Ovary (tissue), 9 donors: Measurements from ENCODE around the gene CD300A. TPM values are rescaled to one million over a fixed set of nuclear protein-coding genes. Genes with fewer than 3 reads are reported as not detected.

Experiments used
- DNase-seq, 5 donors: peaks; one replicate each; pipeline ENCODE4 v3.0.0-alpha.2; 2019 to 2020
- H3K27ac ChIP-seq, 2 donors: fragments of 200-600 bp; one replicate each; pipeline versions ENCODE4 v1.5.1 to v1.8.0; 2019 to 2022
- H3K27me3 ChIP-seq: fragments of 200-600 bp; one replicate; pipeline ENCODE4 v1.8.0; 2022
- H3K36me3 ChIP-seq: fragments of 200-600 bp; sonication (generic); one replicate; pipeline ENCODE4 v1.5.1; 2019
- H3K4me1 ChIP-seq: one replicate; pipeline ENCODE4 v1.8.1; 2013; ENCODE audit warnings: mild to moderate bottlenecking, moderate library complexity; ENCODE audit not compliant: insufficient read depth
- H3K4me3 ChIP-seq: fragments of 200-600 bp; sonication (generic); one replicate; pipeline ENCODE4 v1.5.1; 2017
- H3K9me3 ChIP-seq, 2 donors: fragments of 200-600 bp in 1 of 2; sonication (generic) in 1 of 2; one replicate each; pipeline versions ENCODE4 v1.5.1 to v1.8.1; 2013 to 2019; ENCODE audit warnings: mild to moderate bottlenecking in 1 of 2, moderate library complexity in 1 of 2
- CTCF ChIP-seq, 3 donors: fragments of 450-650 bp in 2 of 3; fragments of 200-600 bp in 1 of 3; IDR thresholded peaks; one replicate each; pipeline versions ENCODE4 v1.5.1 to v1.8.0; 2016 to 2022; ENCODE audit warnings: antibody characterized with exemption in 3 of 3, mild to moderate bottlenecking in 1 of 3
- EP300 ChIP-seq: sonication (generic); formaldehyde crosslinking; IDR thresholded peaks from one replicate; pipeline ENCODE4 v1.6.1; 2017; ENCODE audit warnings: antibody characterized with exemption
- POLR2A ChIP-seq: fragments of 450-650 bp; IDR thresholded peaks from one replicate; pipeline ENCODE4 v1.6.1; 2017; ENCODE audit warnings: antibody characterized with exemption, mild to moderate bottlenecking, moderate library complexity
- WGBS, 3 donors: extraction: QIAGEN DNeasy Blood & Tissue Kit in 1 of 3; methylation state at CpG; one replicate each; pipeline versions ENCODE4 v1.1.5 to v1.1.7; 2013 to 2017; 5-methylcytosine and 5-hydroxymethylcytosine counted together
- intact Hi-C, 4 donors: fragments of 100-400 bp; cut with DNase I; formaldehyde crosslinking; loops; one replicate each; pipeline versions ENCODE4 v1.11.0 to v1.15.1; 2022 to 2023
- polyA plus RNA-seq, 2 donors: library from polyadenylated mRNA; stranded (reverse); fragments of 200-250 nt in 1 of 2; fragments of 350-450 nt in 1 of 2; fragmentation: Illumina TruSeq in 1 of 2; extraction: RNeasy Lipid Tissue Mini Kit (QIAGEN cat#74804) in 1 of 2; gene quantifications; one replicate each; pipeline ENCODE4 v1.2.3, GENCODE V29; 2013 to 2014
- total RNA-seq, 7 donors: library from RNA; depleted of rRNA in 2 of 7; stranded (reverse); fragments of >200 nt in 2 of 7; fragmentation: NEBNext Ultra II Directional in 3 of 7; extraction: Animal tissue kit (Norgen Biotek cat#: 25700) in 3 of 7; gene quantifications; one replicate each; pipeline versions ENCODE4 v1.1.0 to v1.2.4, GENCODE V29; 2016 to 2023
- donor health status: DM: no; HTN: no; CAD: no; lungs with moderate emphysema.
- donor health status: DM: no; HTN: no; CAD: no.
- donor health status: Bipolar disorder and iron deficiency.
- donor health status: DM: yes; HTN: yes; CAD: no.
- donor health status: DM: no; HTN: no; CAD: no.
- donor health status: DM: yes; HTN: yes; CAD: no.

CD300A gene
- total and polyA plus RNA-seq, 9 donors = 1.4 to 5.5 (median 2.1) TPM

DNA sequence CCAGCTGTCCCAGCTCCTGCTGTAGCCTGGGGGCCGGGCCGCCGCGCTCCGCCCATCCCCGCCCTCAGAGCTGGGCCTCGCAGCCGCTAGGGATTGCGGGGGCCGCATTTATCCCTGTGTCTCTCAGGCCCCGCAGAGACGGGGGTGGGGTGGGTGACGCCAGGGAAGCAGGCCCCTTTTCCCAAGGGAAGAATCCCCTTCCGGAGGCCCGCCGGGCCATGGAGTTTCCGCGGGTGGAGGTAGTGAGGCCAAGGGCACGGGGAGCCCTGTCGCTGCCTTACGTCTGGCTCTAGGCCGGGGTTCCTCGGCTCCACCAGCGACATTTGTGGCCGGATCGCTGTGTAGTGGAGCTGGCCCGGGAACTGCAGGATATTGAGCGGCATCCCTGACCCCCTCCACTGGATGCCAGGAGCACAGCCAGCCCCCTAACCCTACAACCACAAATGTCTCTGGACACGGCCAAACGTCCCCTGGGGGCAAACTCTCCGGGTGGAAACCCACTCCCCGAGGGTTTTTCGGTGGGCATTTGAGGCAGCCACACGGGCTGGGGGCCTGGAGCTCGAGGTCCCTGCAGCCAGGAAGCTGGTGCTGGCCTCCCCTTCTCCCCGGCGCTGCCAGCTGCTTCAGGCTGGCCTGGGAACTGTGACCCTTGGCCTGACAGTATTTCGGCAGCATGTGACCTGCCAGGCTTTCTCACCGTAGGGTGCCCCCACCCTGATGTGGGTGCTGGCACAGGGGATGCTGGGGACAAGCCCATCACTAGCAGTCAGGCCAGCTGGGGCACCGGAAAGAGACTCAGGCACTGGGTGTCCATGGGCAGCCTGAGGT lies 12.0 kb upstream of the CD300A start:
- Histone ChIP-seq H3K27ac (peak overlapping the region; percentile 83 to 96), H3K27me3 (no peaks in the 10 kb centered on the region), H3K36me3 (no peaks in the 10 kb centered on the region), H3K4me1 (peaks cover 32% of the 10 kb centered on the region), H3K4me3 (peak overlapping the region; percentile 44), H3K9me3 (no peaks in the 10 kb centered on the region)
- intact Hi-C loops = loop anchor here (2.0 to 10.0 kb wide), 4 partner anchors 24 to 247 kb away; partner anchors contain the start of gene TTYH2 (in 1 of the 4)
- peak in 4 of 5 donors; percentile 42 to 96 (median 94) for DNase-seq
- peak; percentile 56 for TF ChIP-seq POLR2A
- peak in 2 of 3 donors; percentile 25 to 38 for TF ChIP-seq CTCF (IDR thresholded peaks at IDR 0.05)
- TF ChIP-seq EP300 = no peak
- WGBS, 3 donors = 8 to 12% (median 8%) methylated on average over 34 to 40 of the region's 40 CpGs

- no peak for TF ChIP-seq EP300
- no peak for TF ChIP-seq CTCF (IDR thresholded peaks at IDR 0.05)
- no peak for TF ChIP-seq POLR2A
- Histone ChIP-seq H3K4me3 (no peak overlapping the region), H3K4me1 (peaks cover 26% of the 10 kb centered on the region), H3K36me3 (no peaks in the 10 kb centered on the region), H3K27ac (peak overlapping the region; percentile 83 to 96), H3K27me3 (no peaks in the 10 kb centered on the region), H3K9me3 (no peaks in the 10 kb centered on the region)
- DNase-seq = peak in 2 of 5 donors; percentile 41 to 42
- intact Hi-C loops = loop anchor here in 3 of 4 donors (2.0 to 10.0 kb wide), 4 partner anchors 24 to 248 kb away; partner anchors contain the start of gene TTYH2 (in 1 of the 3)
- WGBS, 3 donors = 62 to 63% (median 62%) methylated on average over 13 to 15 of the region's 15 CpGs
These were observed 11.3 kb upstream of the CD300A start for GRCh38 chr17:74455025-74455545.

GRCh38 chr17:74455821-74456220 lies 10.6 kb upstream of the CD300A start:
- no peaks in the 10 kb centered on the region for H3K9me3 ChIP-seq
- no peaks in the 10 kb centered on the region for H3K36me3 ChIP-seq
- TF ChIP-seq CTCF (IDR thresholded peaks at IDR 0.05) = no peak
- no peak for TF ChIP-seq POLR2A
- TF ChIP-seq EP300 = no peak
- peaks cover 25% of the 10 kb centered on the region for H3K4me1 ChIP-seq
- 90 to 92% (median 90%) methylated on average over 5 of the region's 5 CpGs for WGBS, 3 donors
- intact Hi-C loops = loop anchor here in 3 of 4 donors (2.0 to 10.0 kb wide), 4 partner anchors 25 to 249 kb away; partner anchors contain the start of gene TTYH2 (in 1 of the 3)
- H3K4me3 ChIP-seq = no peak overlapping the region
- H3K27ac ChIP-seq = no peak overlapping the region
- DNase-seq = no peak
- no peaks in the 10 kb centered on the region for H3K27me3 ChIP-seq

DNA sequence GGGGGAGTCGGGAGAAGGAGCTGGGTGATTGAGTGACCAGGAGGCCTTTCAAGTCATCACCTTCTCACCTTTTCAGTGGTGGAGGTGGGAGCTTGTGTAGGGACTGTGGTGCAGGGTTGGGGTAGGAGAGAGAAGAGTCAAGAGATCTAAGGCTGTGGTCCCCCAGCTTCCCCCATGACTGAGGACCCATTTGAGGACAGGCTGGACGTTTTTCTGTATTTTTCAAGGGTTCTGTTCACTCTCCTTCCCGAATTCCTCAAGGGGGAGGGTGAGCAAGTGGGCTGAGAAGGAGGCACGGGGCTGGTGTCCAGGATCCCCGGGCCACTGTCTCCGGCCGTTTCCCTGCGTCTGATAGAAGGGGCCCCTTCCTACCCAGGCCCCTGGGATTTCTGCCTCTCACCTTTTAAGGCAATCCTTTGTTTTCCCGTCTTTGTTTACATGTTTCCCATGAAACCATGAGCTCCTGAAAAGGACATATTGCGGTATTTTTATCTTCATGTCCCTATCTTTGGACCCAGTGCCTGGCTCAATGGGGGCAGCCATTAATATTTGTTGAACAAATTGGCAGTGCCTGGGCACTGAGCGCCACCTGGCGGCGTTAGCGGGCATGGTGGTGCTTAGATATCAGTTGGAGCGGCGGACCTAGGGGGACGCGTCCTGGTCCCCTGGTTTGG lies 9.2 kb upstream of the CD300A start:
- Histone ChIP-seq H3K27ac (no peak overlapping the region), H3K27me3 (no peaks in the 10 kb centered on the region), H3K36me3 (no peaks in the 10 kb centered on the region), H3K4me3 (no peak overlapping the region), H3K4me1 (peaks cover 21% of the 10 kb centered on the region), H3K9me3 (no peaks in the 10 kb centered on the region)
- intact Hi-C loops = loop anchor here in 2 of 4 donors (5.0 to 10.0 kb wide), 3 partner anchors 162 to 250 kb away; partner anchors contain the start of gene TTYH2 (in 1 of the 2)
- TF ChIP-seq CTCF (IDR thresholded peaks at IDR 0.05) = peak; percentile 83 to 98 (median 96)
- peak; percentile 56 for TF ChIP-seq POLR2A
- no peak for TF ChIP-seq EP300
- DNase-seq = peak; percentile 69 to 90 (median 87)
- WGBS, 3 donors = 19 to 22% (median 20%) methylated on average over 18 of the region's 18 CpGs
